Activated T-cell treated with anti-CD3 and anti-CD28 coated beads, Interleukin-2, amount 50 U/mL, for 24 hours (primary cell): ENCODE measurements around the gene SUSD1.
"Not testable (repeated sequence)": the region's sequence is repeated elsewhere in the genome, so short reads cannot be mapped to it uniquely, and the experiment has no call there.

Source experiments
- DNase-seq: peaks from one replicate; pipeline ENCODE4 v3.0.0-alpha.2; 2020
- H3K27ac Mint-ChIP-seq: 2 replicates; pipeline ENCODE4 v1.8.0; 2020; ENCODE audit warnings: mild to moderate bottlenecking, mixed read lengths
- H3K27me3 Mint-ChIP-seq: 2 replicates; pipeline ENCODE4 v1.8.0; 2020; ENCODE audit warnings: mixed read lengths
- H3K36me3 Mint-ChIP-seq: 2 replicates; pipeline ENCODE4 v1.8.0; 2020; ENCODE audit warnings: low read depth, mixed read lengths
- H3K4me1 Mint-ChIP-seq: 2 replicates; pipeline ENCODE4 v1.8.0; 2020; ENCODE audit warnings: low read depth, mixed read lengths
- H3K4me3 Mint-ChIP-seq: 2 replicates; pipeline ENCODE4 v1.8.0; 2020; ENCODE audit warnings: mild to moderate bottlenecking, moderate library complexity, mixed read lengths
- H3K9me3 Mint-ChIP-seq: 2 replicates; pipeline ENCODE4 v1.8.0; 2020; ENCODE audit warnings: mixed read lengths

SUSD1 gene

GRCh38 chr9:112086627-112087026, 88.5 kb downstream of the SUSD1 start:
- H3K4me1 Mint-ChIP-seq = peaks cover 2% of the 10 kb centered on the region
- no peaks in the 10 kb centered on the region for H3K36me3 Mint-ChIP-seq
- peaks cover 2% of the 10 kb centered on the region for H3K9me3 Mint-ChIP-seq
- no peak overlapping the region for H3K4me3 Mint-ChIP-seq
- no peak for DNase-seq
- no peaks in the 10 kb centered on the region for H3K27me3 Mint-ChIP-seq
- no peak overlapping the region for H3K27ac Mint-ChIP-seq

DNA sequence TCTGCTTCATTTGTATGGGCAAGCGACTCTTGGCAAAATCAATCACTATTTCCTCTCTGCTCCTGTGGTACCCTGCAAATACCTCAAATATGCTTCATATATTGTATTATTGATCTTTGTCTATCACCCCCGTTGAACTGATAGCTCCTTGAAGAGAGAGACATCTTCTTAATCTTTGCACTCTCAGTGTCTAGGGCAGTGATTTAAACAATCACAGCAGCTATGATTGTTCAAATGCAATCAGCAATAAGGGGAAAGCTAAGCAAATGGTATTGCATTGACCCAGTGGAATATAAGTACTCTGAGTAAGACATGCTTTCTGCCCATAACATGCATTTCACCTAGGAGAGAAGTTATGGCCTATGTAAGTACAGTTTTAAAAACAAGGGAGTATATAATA, 90.2 kb downstream of the SUSD1 start:
- Mint-ChIP-seq H3K4me3 (no peak overlapping the region), H3K27me3 (no peaks in the 10 kb centered on the region), H3K36me3 (no peaks in the 10 kb centered on the region), H3K4me1 (peaks cover 2% of the 10 kb centered on the region), H3K9me3 (peaks cover 2% of the 10 kb centered on the region), H3K27ac (no peak overlapping the region)
- no peak for DNase-seq

DNA sequence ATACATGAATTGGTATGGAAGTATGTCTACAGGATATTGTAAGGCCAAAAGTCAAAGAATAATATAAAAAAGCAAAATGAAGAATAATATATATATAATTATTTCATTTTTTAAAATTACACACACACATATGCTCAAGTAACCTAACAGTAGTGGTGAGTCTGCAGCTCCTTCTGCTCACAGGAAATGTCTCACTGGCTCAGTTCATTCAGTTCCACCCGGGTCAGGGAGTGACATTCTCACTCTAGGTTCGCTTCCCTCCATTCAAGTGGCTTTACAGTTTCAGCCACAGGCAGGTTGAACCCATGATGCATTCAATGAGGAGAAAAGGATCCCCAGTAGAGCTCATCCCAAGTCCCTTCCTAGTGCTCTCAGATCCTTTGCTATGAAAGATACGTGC, 90.8 kb downstream of the SUSD1 start:
- Mint-ChIP-seq H3K36me3 (no peaks in the 10 kb centered on the region), H3K27ac (no peak overlapping the region), H3K9me3 (peaks cover 2% of the 10 kb centered on the region), H3K4me1 (peaks cover 2% of the 10 kb centered on the region), H3K4me3 (no peak overlapping the region), H3K27me3 (no peaks in the 10 kb centered on the region)
- no peak for DNase-seq

- no peaks in the 10 kb centered on the region for H3K36me3 Mint-ChIP-seq
- peaks cover 2% of the 10 kb centered on the region for H3K9me3 Mint-ChIP-seq
- no peak overlapping the region for H3K27ac Mint-ChIP-seq
- H3K27me3 Mint-ChIP-seq = no peaks in the 10 kb centered on the region
- H3K4me3 Mint-ChIP-seq = no peak overlapping the region
- H3K4me1 Mint-ChIP-seq = peaks cover 4% of the 10 kb centered on the region
- no peak for DNase-seq
Measured at GRCh38 chr9:112081918-112082729, 93.0 kb downstream of the SUSD1 start.

DNA sequence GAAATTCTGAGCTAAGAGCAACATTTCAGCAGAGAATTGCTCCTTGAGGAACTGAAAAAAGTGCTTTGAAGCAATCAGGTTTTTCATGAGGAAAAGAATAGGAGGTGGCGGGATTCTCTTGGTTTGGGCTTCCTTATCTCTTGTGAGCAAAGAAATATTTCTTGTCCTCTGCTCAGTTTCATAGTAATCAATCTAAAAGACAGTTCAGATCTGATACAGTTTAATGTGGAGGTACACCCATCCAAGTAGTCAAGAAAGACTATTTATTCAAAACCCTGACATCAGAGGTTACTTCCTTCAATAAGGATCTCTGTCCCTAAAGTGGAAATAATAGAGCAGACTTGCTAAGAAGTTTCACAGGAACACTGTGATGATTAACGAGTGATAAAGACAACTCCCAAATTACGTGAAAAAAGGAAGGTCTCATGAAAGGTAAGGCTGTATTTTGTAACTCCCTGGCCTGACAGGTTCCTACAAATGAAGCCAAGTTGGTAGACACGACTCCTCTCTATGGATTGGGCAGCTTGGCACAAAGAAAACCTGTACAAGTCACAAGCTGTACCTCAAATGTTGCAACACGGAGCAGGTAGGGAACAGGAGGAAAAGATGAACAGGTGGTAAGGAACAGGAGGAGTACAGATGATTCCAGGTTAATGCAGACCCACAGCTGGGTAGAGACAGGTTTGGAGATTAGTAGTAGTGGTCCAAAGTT, 94.1 kb downstream of the SUSD1 start:
- Mint-ChIP-seq H3K9me3 (peaks cover 2% of the 10 kb centered on the region), H3K27ac (no peak overlapping the region), H3K36me3 (no peaks in the 10 kb centered on the region), H3K4me1 (peaks cover 15% of the 10 kb centered on the region), H3K4me3 (no peak overlapping the region), H3K27me3 (no peaks in the 10 kb centered on the region)
- no peak for DNase-seq

DNA sequence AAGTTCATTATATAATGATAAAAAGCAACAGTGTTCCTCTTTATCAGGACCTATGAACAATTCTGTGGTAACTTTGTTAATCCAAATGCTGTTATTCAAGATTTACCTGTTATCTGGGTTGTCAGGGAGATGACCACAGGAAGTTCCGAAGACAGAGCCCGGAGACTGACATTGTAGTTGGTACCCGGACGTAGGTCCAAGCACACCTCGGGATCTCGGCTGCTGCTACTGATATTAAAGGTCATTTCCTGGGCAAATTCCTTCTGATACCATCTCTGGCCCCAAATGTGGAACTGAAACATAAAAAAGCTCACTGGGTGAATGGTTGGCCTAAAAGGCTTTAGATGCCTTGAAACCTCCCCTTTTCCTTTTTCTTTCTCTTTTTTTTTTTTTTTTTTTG, 96.7 kb downstream of the SUSD1 start:
- Mint-ChIP-seq H3K9me3 (peaks cover 2% of the 10 kb centered on the region), H3K27ac (no peak overlapping the region), H3K4me1 (peaks cover 31% of the 10 kb centered on the region), H3K4me3 (no peak overlapping the region), H3K36me3 (no peaks in the 10 kb centered on the region), H3K27me3 (no peaks in the 10 kb centered on the region)
- no peak for DNase-seq

DNA sequence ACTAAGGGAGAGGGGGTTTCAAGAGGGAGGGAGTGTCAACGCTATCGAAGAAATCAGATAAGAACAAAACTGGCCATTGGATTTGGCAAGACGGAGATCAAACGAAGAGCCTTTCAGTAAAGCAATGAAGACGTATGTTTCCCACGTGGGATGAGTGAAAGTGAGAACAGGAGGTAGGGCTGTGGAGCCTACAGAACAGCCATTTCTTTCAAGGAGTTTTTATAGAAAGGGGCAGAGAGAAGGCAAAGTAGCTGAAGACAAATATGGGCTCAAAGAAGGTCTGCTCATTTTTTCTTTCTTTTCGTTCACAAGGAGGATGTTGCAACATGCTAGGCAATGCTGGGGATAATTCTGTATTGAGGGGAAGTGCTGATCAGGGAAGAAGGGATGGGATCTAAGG, 98.3 kb downstream of the SUSD1 start:
- H3K9me3 Mint-ChIP-seq = no peaks in the 10 kb centered on the region
- H3K27me3 Mint-ChIP-seq = no peaks in the 10 kb centered on the region
- H3K36me3 Mint-ChIP-seq = no peaks in the 10 kb centered on the region
- H3K4me3 Mint-ChIP-seq = no peak overlapping the region
- H3K4me1 Mint-ChIP-seq = peaks cover 37% of the 10 kb centered on the region
- no peak for DNase-seq
- no peak overlapping the region for H3K27ac Mint-ChIP-seq

DNA sequence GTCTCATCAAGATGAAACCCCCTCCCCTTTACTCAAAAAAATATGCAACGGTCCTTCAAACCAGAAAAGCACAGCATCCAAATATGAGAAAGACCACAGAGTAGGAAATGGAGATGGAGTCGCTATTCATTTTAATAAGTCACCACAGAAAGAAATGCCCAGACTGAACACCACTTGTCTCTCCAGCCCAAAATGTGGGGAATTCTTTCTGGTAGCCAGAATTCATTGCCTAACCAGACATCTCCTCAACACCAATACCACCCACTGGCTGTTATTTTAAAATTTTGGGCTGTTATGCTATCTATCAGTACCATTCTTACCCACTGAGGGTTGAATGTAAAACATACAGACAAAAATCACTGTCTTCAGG, 100.1 kb downstream of the SUSD1 start:
- no peaks in the 10 kb centered on the region for H3K27me3 Mint-ChIP-seq
- no peak for DNase-seq
- H3K4me1 Mint-ChIP-seq = peaks cover 39% of the 10 kb centered on the region
- H3K27ac Mint-ChIP-seq = no peak overlapping the region
- H3K36me3 Mint-ChIP-seq = no peaks in the 10 kb centered on the region
- no peak overlapping the region for H3K4me3 Mint-ChIP-seq
- no peaks in the 10 kb centered on the region for H3K9me3 Mint-ChIP-seq

GRCh38 chr9:112074250-112075008, 100.7 kb downstream of the SUSD1 start:
- H3K36me3 Mint-ChIP-seq = no peaks in the 10 kb centered on the region
- no peaks in the 10 kb centered on the region for H3K9me3 Mint-ChIP-seq
- peak overlapping the region; percentile 26 for H3K4me3 Mint-ChIP-seq
- no peaks in the 10 kb centered on the region for H3K27me3 Mint-ChIP-seq
- H3K27ac Mint-ChIP-seq = peak overlapping the region; percentile 78
- peaks cover 39% of the 10 kb centered on the region for H3K4me1 Mint-ChIP-seq
- DNase-seq = peak; percentile 66

DNA sequence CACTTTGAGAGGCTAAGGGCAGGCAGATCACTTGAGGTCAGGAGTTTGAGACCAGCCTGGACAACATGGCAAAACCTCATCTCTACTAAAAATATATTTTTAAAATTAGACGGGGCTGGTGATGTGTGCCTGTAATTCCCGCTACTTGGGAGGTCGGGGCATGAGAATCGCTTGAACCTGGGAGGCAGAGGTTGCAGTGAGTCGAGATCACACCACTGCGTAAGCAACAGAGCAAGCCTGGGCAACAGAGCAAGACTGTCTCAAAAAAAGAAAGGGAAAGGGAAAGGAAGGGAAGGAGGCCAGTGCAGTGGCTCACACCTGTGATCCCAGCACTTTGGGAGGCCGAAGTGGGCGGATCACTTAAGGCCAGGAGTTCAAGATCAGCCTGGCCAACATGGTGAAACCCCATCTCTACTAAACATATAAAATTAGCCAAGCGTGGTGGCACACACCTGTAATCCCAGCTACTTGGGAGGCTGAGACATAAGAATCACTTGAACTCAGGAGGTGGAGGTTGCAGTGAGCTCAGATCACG, 101.4 kb downstream of the SUSD1 start:
- H3K9me3 Mint-ChIP-seq, DNase-seq, H3K4me3 Mint-ChIP-seq, H3K36me3 Mint-ChIP-seq, H3K27ac Mint-ChIP-seq, H3K27me3 Mint-ChIP-seq: not testable (repeated sequence)
- H3K4me1 Mint-ChIP-seq = peaks cover 39% of the 10 kb centered on the region

DNA sequence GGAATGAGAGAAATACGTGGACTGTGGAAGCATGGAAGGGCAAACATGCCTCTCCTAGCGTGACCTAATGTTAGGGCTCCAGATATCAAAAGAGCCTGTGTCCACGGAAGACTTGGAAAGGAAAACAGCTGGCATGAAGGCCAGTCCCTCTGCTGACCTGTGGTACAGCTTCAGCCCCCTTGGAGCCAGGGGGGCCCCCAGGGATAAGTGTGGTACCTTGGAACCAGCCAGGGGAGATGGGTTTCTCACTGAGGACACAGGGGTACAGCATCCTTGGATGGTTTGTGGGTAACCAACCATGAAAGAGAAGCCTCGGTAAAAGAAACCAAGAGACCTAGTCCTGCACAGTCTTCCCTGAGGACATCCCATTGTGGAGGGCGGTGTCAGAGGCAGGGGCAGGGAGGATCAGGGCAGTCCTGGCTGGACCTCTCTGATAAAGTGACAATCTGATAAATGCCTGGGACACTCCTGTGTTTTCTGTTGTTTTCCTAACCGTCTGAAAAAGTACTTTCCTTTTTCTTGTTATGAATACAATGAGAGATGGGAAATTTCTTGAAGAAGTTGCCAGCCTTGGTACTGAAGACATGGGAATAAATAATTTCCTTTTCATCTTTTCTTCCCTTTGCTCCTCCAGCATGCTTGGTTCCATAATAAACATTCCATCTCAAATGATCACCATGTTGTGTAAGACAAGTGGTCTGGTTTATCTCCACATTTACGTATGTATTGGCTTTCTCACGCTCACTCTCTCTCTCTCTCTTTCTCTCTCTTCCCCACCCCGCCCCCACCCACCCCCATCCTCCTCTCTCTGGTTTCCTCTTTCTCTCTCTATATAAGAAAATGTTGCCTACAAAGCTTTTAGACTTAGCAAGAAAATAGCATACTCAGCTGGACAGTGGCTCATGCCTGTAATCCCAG, 102.1 kb downstream of the SUSD1 start:
- Mint-ChIP-seq H3K36me3 (no peaks in the 10 kb centered on the region), H3K4me3 (no peak overlapping the region), H3K9me3 (no peaks in the 10 kb centered on the region), H3K27ac (no peak overlapping the region), H3K4me1 (peaks cover 39% of the 10 kb centered on the region), H3K27me3 (no peaks in the 10 kb centered on the region)
- no peak for DNase-seq

- Mint-ChIP-seq H3K4me1 (peaks cover 18% of the 10 kb centered on the region), H3K4me3 (no peak overlapping the region), H3K9me3 (no peaks in the 10 kb centered on the region), H3K27ac (no peak overlapping the region), H3K27me3 (no peaks in the 10 kb centered on the region), H3K36me3 (no peaks in the 10 kb centered on the region)
- no peak for DNase-seq
Measured at GRCh38 chr9:112069318-112070169, 105.6 kb downstream of the SUSD1 start.
